ENCODE data around the gene HCLS1.

HCLS1 gene

GRCh38 chr3:121660356-121661171 lies at the start of gene HCLS1:
Gene HCLS1, minus strand, starts transcription at chr3:121660903. Its CDS starts 2,556 bp downstream, at chr3:121658347.
- H3K9ac ChIP-seq (ENCODE audit: low read length) = peak within 1 kb of the TSS; percentile 70
- H3K4me1 ChIP-seq (ENCODE audit: insufficient read depth, low read length, severe bottlenecking) = peaks cover 30% of the 10 kb centered on the region

GRCh38 chr3:121710347-121710746 lies 49.6 kb upstream of the HCLS1 start:
- TF ChIP-seq CTCF (IDR thresholded peaks at IDR 0.05; ENCODE audit: low read length) (no peak), EZH2 (IDR thresholded peaks at IDR 0.05; ENCODE audit: borderline replicate concordance, low read length) (no peak)
- Histone ChIP-seq H3K4me3 (ENCODE audit: low read depth, low read length, poor library complexity, severe bottlenecking) (no peak overlapping the region), H3K27ac (ENCODE audit: low read depth, low read length, poor library complexity, severe bottlenecking) (no peak overlapping the region), H3F3A (ENCODE audit: insufficient read depth, low read length) (no peaks in the 10 kb centered on the region), H3K9me3 (ENCODE audit: low read length) (no peaks in the 10 kb centered on the region), H3K27me3 (ENCODE audit: insufficient read depth, low read length) (no peaks in the 10 kb centered on the region), H3K9ac (ENCODE audit: low read length) (no peak overlapping the region), H3K9me2 (ENCODE audit: low read depth, low read length) (no peaks in the 10 kb centered on the region), H3K36me3 (ENCODE audit: insufficient read depth, low read length) (peaks cover under 1% of the 10 kb centered on the region; the same call in 1 of the 2 replicates), H3K79me2 (ENCODE audit: insufficient read depth, low read length) (no peaks in the 10 kb centered on the region), H3K4me1 (ENCODE audit: insufficient read depth, low read length, severe bottlenecking) (no peaks in the 10 kb centered on the region), H4K20me1 (ENCODE audit: insufficient read depth, low read length) (no peaks in the 10 kb centered on the region), H2AFZ (ENCODE audit: low read length) (no peak overlapping the region), H3K4me2 (ENCODE audit: low read length) (no peak overlapping the region)

More at GRCh38 chr3:121660356-121661171, at the start of gene HCLS1:
- Histone ChIP-seq H3K79me2 (ENCODE audit: insufficient read depth, low read length) (peaks cover 20% of the 10 kb centered on the region), H3K4me3 (ENCODE audit: low read depth, low read length, poor library complexity, severe bottlenecking) (peak within 1 kb of the TSS; percentile 67), H2AFZ (ENCODE audit: low read length) (peak within 1 kb of the TSS; percentile 36; the same call in 1 of the 2 replicates), H3F3A (ENCODE audit: insufficient read depth, low read length) (no peaks in the 10 kb centered on the region), H3K4me2 (ENCODE audit: low read length) (peak within 1 kb of the TSS; percentile 96), H3K9me3 (ENCODE audit: low read length) (no peaks in the 10 kb centered on the region), H3K36me3 (ENCODE audit: insufficient read depth, low read length) (peaks cover 40% of the 10 kb centered on the region), H3K27ac (ENCODE audit: low read depth, low read length, poor library complexity, severe bottlenecking) (peak within 1 kb of the TSS; percentile 78), H3K27me3 (ENCODE audit: insufficient read depth, low read length) (no peaks in the 10 kb centered on the region), H4K20me1 (ENCODE audit: insufficient read depth, low read length) (no peaks in the 10 kb centered on the region), H3K9me2 (ENCODE audit: low read depth, low read length) (no peaks in the 10 kb centered on the region)
- no peak for TF ChIP-seq EZH2 (IDR thresholded peaks at IDR 0.05; ENCODE audit: borderline replicate concordance, low read length)
- peak; percentile 24; the same call in 1 of the 2 replicates for TF ChIP-seq CTCF (IDR thresholded peaks at IDR 0.05; ENCODE audit: low read length)

- no peak for TF ChIP-seq CTCF (IDR thresholded peaks at IDR 0.05; ENCODE audit: low read length)
- TF ChIP-seq EZH2 (IDR thresholded peaks at IDR 0.05; ENCODE audit: borderline replicate concordance, low read length) = no peak
- H2AFZ ChIP-seq (ENCODE audit: low read length) = no peak overlapping the region
- H3F3A ChIP-seq (ENCODE audit: insufficient read depth, low read length) = no peaks in the 10 kb centered on the region
- H3K27me3 ChIP-seq (ENCODE audit: insufficient read depth, low read length) = no peaks in the 10 kb centered on the region
- H3K79me2 ChIP-seq (ENCODE audit: insufficient read depth, low read length) = no peaks in the 10 kb centered on the region
- no peak overlapping the region for H3K27ac ChIP-seq (ENCODE audit: low read depth, low read length, poor library complexity, severe bottlenecking)
- H3K4me1 ChIP-seq (ENCODE audit: insufficient read depth, low read length, severe bottlenecking) = no peaks in the 10 kb centered on the region
- H4K20me1 ChIP-seq (ENCODE audit: insufficient read depth, low read length) = no peaks in the 10 kb centered on the region
- no peak overlapping the region for H3K9ac ChIP-seq (ENCODE audit: low read length)
- no peaks in the 10 kb centered on the region for H3K36me3 ChIP-seq (ENCODE audit: insufficient read depth, low read length)
- no peaks in the 10 kb centered on the region for H3K9me3 ChIP-seq (ENCODE audit: low read length)
- H3K9me2 ChIP-seq (ENCODE audit: low read depth, low read length) = no peaks in the 10 kb centered on the region
- no peak overlapping the region for H3K4me2 ChIP-seq (ENCODE audit: low read length)
- H3K4me3 ChIP-seq (ENCODE audit: low read depth, low read length, poor library complexity, severe bottlenecking) = no peak overlapping the region
Measured at GRCh38 chr3:121707531-121708273, 47.0 kb upstream of the HCLS1 start.

Measured in OCI-LY1 (cell line).